DOHH2 (cell line): ENCODE data around the gene NRCAM.

Experiments used
- EZH2phosphoT487 ChIP-seq: fragments of 200-600 bp; sonication (generic); IDR thresholded peaks from 2 replicates; pipeline ENCODE4 v1.6.1; 2017; ENCODE audit warnings: borderline replicate concordance, mild to moderate bottlenecking, antibody characterized with exemption, low read length, moderate library complexity, mixed read lengths
- TF ChIP-seq, protein P1 (sequence below): fragments of 200-600 bp; sonication (generic); IDR thresholded peaks from one replicate; pipeline ENCODE4 v1.5.1; 2014; ENCODE audit warnings: antibody characterized with exemption, mild to moderate bottlenecking, low read depth, low read length; ENCODE audit not compliant: poor library complexity, severe bottlenecking

DNA sequence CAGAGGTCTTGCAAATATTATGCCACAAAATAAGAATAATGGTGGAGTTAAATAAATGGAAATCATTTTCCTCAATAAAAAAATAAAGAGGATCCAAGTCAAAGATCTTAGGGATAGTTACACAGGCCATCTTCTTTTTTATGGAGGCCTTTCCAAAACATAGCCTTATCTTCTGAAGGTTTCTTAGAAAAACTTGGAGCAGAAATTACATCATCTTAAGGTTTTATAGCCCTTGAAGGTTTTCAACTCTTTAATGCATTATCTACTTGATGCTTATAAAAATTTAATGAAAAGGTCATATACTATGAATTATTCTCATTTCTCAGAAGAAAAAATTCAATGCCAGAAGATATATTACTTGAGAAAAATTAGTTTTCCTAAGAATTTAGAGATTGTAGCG, 231.8 kb downstream of the NRCAM start:
- TF ChIP-seq, protein P1, sequence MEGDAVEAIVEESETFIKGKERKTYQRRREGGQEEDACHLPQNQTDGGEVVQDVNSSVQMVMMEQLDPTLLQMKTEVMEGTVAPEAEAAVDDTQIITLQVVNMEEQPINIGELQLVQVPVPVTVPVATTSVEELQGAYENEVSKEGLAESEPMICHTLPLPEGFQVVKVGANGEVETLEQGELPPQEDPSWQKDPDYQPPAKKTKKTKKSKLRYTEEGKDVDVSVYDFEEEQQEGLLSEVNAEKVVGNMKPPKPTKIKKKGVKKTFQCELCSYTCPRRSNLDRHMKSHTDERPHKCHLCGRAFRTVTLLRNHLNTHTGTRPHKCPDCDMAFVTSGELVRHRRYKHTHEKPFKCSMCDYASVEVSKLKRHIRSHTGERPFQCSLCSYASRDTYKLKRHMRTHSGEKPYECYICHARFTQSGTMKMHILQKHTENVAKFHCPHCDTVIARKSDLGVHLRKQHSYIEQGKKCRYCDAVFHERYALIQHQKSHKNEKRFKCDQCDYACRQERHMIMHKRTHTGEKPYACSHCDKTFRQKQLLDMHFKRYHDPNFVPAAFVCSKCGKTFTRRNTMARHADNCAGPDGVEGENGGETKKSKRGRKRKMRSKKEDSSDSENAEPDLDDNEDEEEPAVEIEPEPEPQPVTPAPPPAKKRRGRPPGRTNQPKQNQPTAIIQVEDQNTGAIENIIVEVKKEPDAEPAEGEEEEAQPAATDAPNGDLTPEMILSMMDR, result no peak
- TF ChIP-seq EZH2phosphoT487, result no peak
